GM23338 (cell line): Measurements from ENCODE around the gene PNPLA3. TPM values are rescaled to one million over a fixed set of nuclear protein-coding genes. Genes with fewer than 3 reads are reported as not detected.

Source experiments
- ATAC-seq: fragments of 200-7000 bp; cut with Tn5 transposase; 3 replicates; pipeline ENCODE4 v1.9.1; 2020
- DNase-seq: peaks from one replicate; pipeline ENCODE4 v3.0.0-alpha.2; 2015; ENCODE audit warnings: low spot score
- H2AFZ ChIP-seq: fragments of 200-600 bp; sonication (generic); 2 replicates; pipeline ENCODE4 v1.8.0; 2016; ENCODE audit warnings: antibody characterized with exemption, mild to moderate bottlenecking, moderate library complexity
- H3F3A ChIP-seq: fragments of 200-600 bp; sonication (generic); replicated peaks from 2 replicates; pipeline ENCODE4 v1.8.0; 2017; ENCODE audit warnings: antibody characterized with exemption, mixed run types, low read depth
- H3K27ac ChIP-seq: fragments of 200-600 bp; sonication (generic); 2 replicates; pipeline ENCODE4 v1.6.1; 2016; ENCODE audit warnings: low read depth
- H3K27me3 ChIP-seq: fragments of 200-600 bp; sonication (generic); 2 replicates; pipeline ENCODE4 v1.8.0; 2016; ENCODE audit warnings: mild to moderate bottlenecking, mixed run types, moderate library complexity; ENCODE audit not compliant: insufficient read depth
- H3K36me3 ChIP-seq: fragments of 200-600 bp; sonication (generic); 2 replicates; pipeline ENCODE4 v1.8.0; 2016; ENCODE audit warnings: mild to moderate bottlenecking; ENCODE audit not compliant: insufficient read depth
- H3K4me1 ChIP-seq: fragments of 200-600 bp; sonication (generic); 2 replicates; pipeline ENCODE4 v1.8.0; 2016; ENCODE audit warnings: mild to moderate bottlenecking, moderate library complexity; ENCODE audit not compliant: insufficient read depth
- H3K4me2 ChIP-seq: fragments of 200-600 bp; sonication (generic); 2 replicates; pipeline ENCODE4 v1.7.1; 2017; ENCODE audit warnings: mixed run types
- H3K4me3 ChIP-seq: fragments of 200-600 bp; sonication (generic); 2 replicates; pipeline ENCODE4 v1.6.1; 2016; ENCODE audit warnings: mixed run types
- H3K79me2 ChIP-seq: fragments of 200-600 bp; sonication (generic); replicated peaks from 2 replicates; pipeline ENCODE4 v1.8.0; 2017; ENCODE audit warnings: mild to moderate bottlenecking; ENCODE audit not compliant: insufficient read depth
- H3K9me2 ChIP-seq: fragments of 200-600 bp; sonication (generic); 2 replicates; pipeline ENCODE4 v1.8.0; 2017; ENCODE audit not compliant: insufficient read depth
- H4K20me1 ChIP-seq: fragments of 200-600 bp; sonication (generic); replicated peaks from 2 replicates; pipeline ENCODE4 v1.8.0; 2017; ENCODE audit warnings: mild to moderate bottlenecking; ENCODE audit not compliant: insufficient read depth
- H3K27ac Mint-ChIP-seq: 2 replicates; pipeline ENCODE4 v1.8.0; 2020; ENCODE audit warnings: inconsistent platforms, mild to moderate bottlenecking, moderate library complexity, mixed read lengths
- H3K27me3 Mint-ChIP-seq: 3 replicates; pipeline ENCODE4 v1.8.0; 2022; ENCODE audit warnings: low read depth, mild to moderate bottlenecking, moderate library complexity, mixed read lengths, inconsistent platforms; ENCODE audit not compliant: insufficient read depth, poor library complexity
- H3K36me3 Mint-ChIP-seq: 3 replicates; pipeline ENCODE4 v1.8.0; 2021; ENCODE audit warnings: low read depth, mild to moderate bottlenecking, inconsistent platforms, moderate library complexity, mixed read lengths
- H3K4me1 Mint-ChIP-seq: 3 replicates; pipeline ENCODE4 v1.8.0; 2020; ENCODE audit warnings: mild to moderate bottlenecking, inconsistent platforms, mixed read lengths
- H3K4me3 Mint-ChIP-seq: 3 replicates; pipeline ENCODE4 v1.8.0; 2021; ENCODE audit warnings: moderate library complexity, mild to moderate bottlenecking, inconsistent platforms, mixed read lengths
- H3K9me3 Mint-ChIP-seq: 3 replicates; pipeline ENCODE4 v1.8.0; 2020; ENCODE audit warnings: moderate library complexity, mild to moderate bottlenecking, inconsistent platforms, mixed read lengths
- CREB1 ChIP-seq: fragments of 250-450 bp; sonication (Bioruptor Pico); IDR thresholded peaks from 2 replicates; pipeline ENCODE4 v1.5.0; 2020; ENCODE audit warnings: low read depth, mild to moderate bottlenecking, moderate library complexity
- CTCF ChIP-seq, 2 experiments: fragments of 200-600 bp in 1 of 2; sonication (generic) in 1 of 2; conservative IDR thresholded peaks; 2 replicates each; pipeline versions ENCODE4 v1.5.1 to v1.6.1; 2016 to 2017; ENCODE audit warnings: antibody characterized with exemption in 2 of 2, low read depth in 2 of 2, mild to moderate bottlenecking in 2 of 2, moderate library complexity in 1 of 2
- EZH2 ChIP-seq: fragments of 200-600 bp; sonication (generic); IDR thresholded peaks from one replicate; pipeline ENCODE4 v1.8.0; 2017; ENCODE audit warnings: antibody characterized with exemption, mild to moderate bottlenecking, low read depth; ENCODE audit not compliant: unreplicated experiment
- EZH2phosphoT487 ChIP-seq: fragments of 200-600 bp; sonication (generic); IDR thresholded peaks from one replicate; pipeline ENCODE4 v1.8.1; 2018; ENCODE audit warnings: antibody characterized with exemption; ENCODE audit not compliant: unreplicated experiment
- JUNB ChIP-seq: IDR thresholded peaks from one replicate; pipeline ENCODE4 v1.6.1; 2016; ENCODE audit warnings: antibody characterized with exemption; ENCODE audit not compliant: unreplicated experiment
- NANOG ChIP-seq: IDR thresholded peaks from 2 replicates; pipeline ENCODE4 v1.6.1; 2016; ENCODE audit warnings: antibody characterized with exemption, borderline replicate concordance
- POLR2AphosphoS5 ChIP-seq: IDR thresholded peaks from 2 replicates; pipeline ENCODE4 v1.6.1; 2016; ENCODE audit warnings: antibody characterized with exemption, low read depth
- REST ChIP-seq: IDR thresholded peaks from one replicate; pipeline ENCODE4 v1.6.1; 2018; ENCODE audit warnings: antibody characterized with exemption; ENCODE audit not compliant: unreplicated experiment
- STAT1 ChIP-seq: IDR thresholded peaks from one replicate; pipeline ENCODE4 v1.6.1; 2016; ENCODE audit warnings: antibody characterized with exemption; ENCODE audit not compliant: unreplicated experiment
- ZNF114 ChIP-seq: fragments of 250-450 bp; sonication (Bioruptor Pico); IDR thresholded peaks from 2 replicates; pipeline ENCODE4 v1.5.0; 2020; ENCODE audit warnings: mild to moderate bottlenecking, moderate library complexity
- ZNF331 ChIP-seq: fragments of 250-450 bp; sonication (Bioruptor Pico); IDR thresholded peaks from 2 replicates; pipeline ENCODE4 v1.5.0; 2020; ENCODE audit warnings: low read depth, mild to moderate bottlenecking, moderate library complexity
- polyA plus RNA-seq: library from polyadenylated mRNA; unstranded; fragments of >200 nt; fragmentation: Nextera tagmentation; extraction: Ambion mirVana; gene quantifications from 2 replicates; pipeline ENCODE4 v1.2.1, GENCODE V29; 2016
- total RNA-seq: library from RNA; depleted of rRNA; stranded (reverse); fragments of >200 nt; shearing (Covaris generic); gene quantifications from 2 replicates; pipeline ENCODE4 v1.2.3, GENCODE V29; 2014
- TF ChIP-seq, protein P1 (sequence below): fragments of 250-450 bp; sonication (Bioruptor Pico); IDR thresholded peaks from 2 replicates; pipeline ENCODE4 v1.5.0; 2020; ENCODE audit warnings: mild to moderate bottlenecking, moderate library complexity
- TF ChIP-seq, protein P2 (sequence below): IDR thresholded peaks from 2 replicates; pipeline ENCODE4 v1.6.1; 2016; ENCODE audit warnings: antibody characterized with exemption

The PNPLA3 gene
- total and polyA plus RNA-seq, 2 experiments from 2014 or later, result 17.7 to 23.4 TPM

GRCh38 chr22:43931771-43932170, 8.2 kb downstream of the PNPLA3 start:
- Histone ChIP-seq H3K27ac (no peak overlapping the region), H3K36me3 (peaks cover 38% of the 10 kb centered on the region), H4K20me1 (peaks cover 11% of the 10 kb centered on the region), H3K79me2 (peaks cover 8% of the 10 kb centered on the region; the same call in 1 of the 2 replicates), H3K9me2 (no peaks in the 10 kb centered on the region), H3F3A (no peaks in the 10 kb centered on the region), H3K4me1 (no peaks in the 10 kb centered on the region), H3K27me3 (no peaks in the 10 kb centered on the region), H3K4me3 (no peak overlapping the region), H2AFZ (no peak overlapping the region), H3K4me2 (no peak overlapping the region)
- TF ChIP-seq CTCF (conservative IDR thresholded peaks at IDR 0.05; ENCODE audit: low read depth in 2 of 2) (no peak), REST (no peak), ZNF114 (CRISPR knock-in tag) (no peak), NANOG (no peak), JUNB (no peak), ZNF331 (CRISPR knock-in tag) (no peak), POLR2AphosphoS5 (no peak), EZH2 (no peak), STAT1 (no peak), CREB1 (CRISPR knock-in tag) (no peak), EZH2phosphoT487 (no peak)
- TF ChIP-seq, protein P1, sequence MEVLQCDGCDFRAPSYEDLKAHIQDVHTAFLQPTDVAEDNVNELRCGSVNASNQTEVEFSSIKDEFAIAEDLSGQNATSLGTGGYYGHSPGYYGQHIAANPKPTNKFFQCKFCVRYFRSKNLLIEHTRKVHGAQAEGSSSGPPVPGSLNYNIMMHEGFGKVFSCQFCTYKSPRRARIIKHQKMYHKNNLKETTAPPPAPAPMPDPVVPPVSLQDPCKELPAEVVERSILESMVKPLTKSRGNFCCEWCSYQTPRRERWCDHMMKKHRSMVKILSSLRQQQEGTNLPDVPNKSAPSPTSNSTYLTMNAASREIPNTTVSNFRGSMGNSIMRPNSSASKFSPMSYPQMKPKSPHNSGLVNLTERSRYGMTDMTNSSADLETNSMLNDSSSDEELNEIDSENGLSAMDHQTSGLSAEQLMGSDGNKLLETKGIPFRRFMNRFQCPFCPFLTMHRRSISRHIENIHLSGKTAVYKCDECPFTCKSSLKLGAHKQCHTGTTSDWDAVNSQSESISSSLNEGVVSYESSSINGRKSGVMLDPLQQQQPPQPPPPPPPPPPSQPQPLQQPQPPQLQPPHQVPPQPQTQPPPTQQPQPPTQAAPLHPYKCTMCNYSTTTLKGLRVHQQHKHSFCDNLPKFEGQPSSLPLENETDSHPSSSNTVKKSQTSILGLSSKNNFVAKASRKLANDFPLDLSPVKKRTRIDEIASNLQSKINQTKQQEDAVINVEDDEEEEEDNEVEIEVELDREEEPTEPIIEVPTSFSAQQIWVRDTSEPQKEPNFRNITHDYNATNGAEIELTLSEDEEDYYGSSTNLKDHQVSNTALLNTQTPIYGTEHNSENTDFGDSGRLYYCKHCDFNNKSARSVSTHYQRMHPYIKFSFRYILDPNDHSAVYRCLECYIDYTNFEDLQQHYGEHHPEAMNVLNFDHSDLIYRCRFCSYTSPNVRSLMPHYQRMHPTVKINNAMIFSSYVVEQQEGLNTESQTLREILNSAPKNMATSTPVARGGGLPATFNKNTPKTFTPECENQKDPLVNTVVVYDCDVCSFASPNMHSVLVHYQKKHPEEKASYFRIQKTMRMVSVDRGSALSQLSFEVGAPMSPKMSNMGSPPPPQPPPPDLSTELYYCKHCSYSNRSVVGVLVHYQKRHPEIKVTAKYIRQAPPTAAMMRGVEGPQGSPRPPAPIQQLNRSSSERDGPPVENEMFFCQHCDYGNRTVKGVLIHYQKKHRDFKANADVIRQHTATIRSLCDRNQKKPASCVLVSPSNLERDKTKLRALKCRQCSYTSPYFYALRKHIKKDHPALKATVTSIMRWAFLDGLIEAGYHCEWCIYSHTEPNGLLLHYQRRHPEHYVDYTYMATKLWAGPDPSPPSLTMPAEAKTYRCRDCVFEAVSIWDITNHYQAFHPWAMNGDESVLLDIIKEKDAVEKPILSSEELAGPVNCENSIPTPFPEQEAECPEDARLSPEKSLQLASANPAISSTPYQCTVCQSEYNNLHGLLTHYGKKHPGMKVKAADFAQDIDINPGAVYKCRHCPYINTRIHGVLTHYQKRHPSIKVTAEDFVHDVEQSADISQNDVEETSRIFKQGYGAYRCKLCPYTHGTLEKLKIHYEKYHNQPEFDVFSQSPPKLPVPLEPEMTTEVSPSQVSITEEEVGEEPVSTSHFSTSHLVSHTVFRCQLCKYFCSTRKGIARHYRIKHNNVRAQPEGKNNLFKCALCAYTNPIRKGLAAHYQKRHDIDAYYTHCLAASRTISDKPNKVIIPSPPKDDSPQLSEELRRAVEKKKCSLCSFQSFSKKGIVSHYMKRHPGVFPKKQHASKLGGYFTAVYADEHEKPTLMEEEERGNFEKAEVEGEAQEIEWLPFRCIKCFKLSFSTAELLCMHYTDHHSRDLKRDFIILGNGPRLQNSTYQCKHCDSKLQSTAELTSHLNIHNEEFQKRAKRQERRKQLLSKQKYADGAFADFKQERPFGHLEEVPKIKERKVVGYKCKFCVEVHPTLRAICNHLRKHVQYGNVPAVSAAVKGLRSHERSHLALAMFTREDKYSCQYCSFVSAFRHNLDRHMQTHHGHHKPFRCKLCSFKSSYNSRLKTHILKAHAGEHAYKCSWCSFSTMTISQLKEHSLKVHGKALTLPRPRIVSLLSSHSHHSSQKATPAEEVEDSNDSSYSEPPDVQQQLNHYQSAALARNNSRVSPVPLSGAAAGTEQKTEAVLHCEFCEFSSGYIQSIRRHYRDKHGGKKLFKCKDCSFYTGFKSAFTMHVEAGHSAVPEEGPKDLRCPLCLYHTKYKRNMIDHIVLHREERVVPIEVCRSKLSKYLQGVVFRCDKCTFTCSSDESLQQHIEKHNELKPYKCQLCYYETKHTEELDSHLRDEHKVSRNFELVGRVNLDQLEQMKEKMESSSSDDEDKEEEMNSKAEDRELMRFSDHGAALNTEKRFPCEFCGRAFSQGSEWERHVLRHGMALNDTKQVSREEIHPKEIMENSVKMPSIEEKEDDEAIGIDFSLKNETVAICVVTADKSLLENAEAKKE, result no peak
- TF ChIP-seq, protein P2, sequence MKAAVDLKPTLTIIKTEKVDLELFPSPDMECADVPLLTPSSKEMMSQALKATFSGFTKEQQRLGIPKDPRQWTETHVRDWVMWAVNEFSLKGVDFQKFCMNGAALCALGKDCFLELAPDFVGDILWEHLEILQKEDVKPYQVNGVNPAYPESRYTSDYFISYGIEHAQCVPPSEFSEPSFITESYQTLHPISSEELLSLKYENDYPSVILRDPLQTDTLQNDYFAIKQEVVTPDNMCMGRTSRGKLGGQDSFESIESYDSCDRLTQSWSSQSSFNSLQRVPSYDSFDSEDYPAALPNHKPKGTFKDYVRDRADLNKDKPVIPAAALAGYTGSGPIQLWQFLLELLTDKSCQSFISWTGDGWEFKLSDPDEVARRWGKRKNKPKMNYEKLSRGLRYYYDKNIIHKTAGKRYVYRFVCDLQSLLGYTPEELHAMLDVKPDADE, result no peak
- Mint-ChIP-seq H3K4me1 (no peaks in the 10 kb centered on the region; the same call in 2 of the 3 replicates), H3K27me3 (peaks cover 2% of the 10 kb centered on the region), H3K9me3 (no peaks in the 10 kb centered on the region), H3K36me3 (peaks cover 75% of the 10 kb centered on the region), H3K4me3 (no peak overlapping the region), H3K27ac (peak overlapping the region; percentile 40; the same call in 1 of the 2 replicates)
- DNase-seq, result no peak
- ATAC-seq, result no peak
